HEK293 (cell line): ENCODE measurements around the gene MT2A.

Experiments
- BCL11A ChIP-seq: fragments of 450-650 bp; formaldehyde crosslinking; IDR thresholded peaks from 2 replicates; pipeline ENCODE4 v1.5.1; 2016; ENCODE audit warnings: low read depth, missing biosample characterization, missing genetic modification characterization
- GFI1B ChIP-seq: fragments of 450-650 bp; formaldehyde crosslinking; IDR thresholded peaks from 2 replicates; pipeline ENCODE4 v1.5.1; 2016; ENCODE audit warnings: missing biosample characterization, missing genetic modification characterization
- SP3 ChIP-seq: fragments of 450-650 bp; formaldehyde crosslinking; IDR thresholded peaks from 2 replicates; pipeline ENCODE4 v1.5.1; 2016; ENCODE audit warnings: missing biosample characterization, missing genetic modification characterization
- YY1 ChIP-seq: fragments of 450-650 bp; formaldehyde crosslinking; IDR thresholded peaks from 2 replicates; pipeline ENCODE4 v1.5.1; 2018; ENCODE audit warnings: missing biosample characterization, missing genetic modification characterization
- ZBTB1 ChIP-seq: fragments of 450-650 bp; formaldehyde crosslinking; IDR thresholded peaks from 2 replicates; pipeline ENCODE4 v1.5.1; 2016; ENCODE audit warnings: missing biosample characterization, missing genetic modification characterization
- ZBTB21 ChIP-seq: fragments of 450-650 bp; formaldehyde crosslinking; IDR thresholded peaks from 2 replicates; pipeline ENCODE4 v1.5.1; 2017; ENCODE audit warnings: missing biosample characterization, missing genetic modification characterization
- ZNF169 ChIP-seq: fragments of 450-650 bp; formaldehyde crosslinking; IDR thresholded peaks from 2 replicates; pipeline ENCODE4 v1.5.1; 2016; ENCODE audit warnings: missing biosample characterization, missing genetic modification characterization
- ZNF2 ChIP-seq: fragments of 450-650 bp; formaldehyde crosslinking; IDR thresholded peaks from 2 replicates; pipeline ENCODE4 v1.5.1; 2016; ENCODE audit warnings: missing biosample characterization, missing genetic modification characterization
- ZNF292 ChIP-seq: fragments of 450-650 bp; formaldehyde crosslinking; IDR thresholded peaks from 2 replicates; pipeline ENCODE4 v1.5.1; 2016; ENCODE audit warnings: low read depth, missing biosample characterization, missing genetic modification characterization, borderline replicate concordance
- ZNF350 ChIP-seq: fragments of 450-650 bp; formaldehyde crosslinking; IDR thresholded peaks from 2 replicates; pipeline ENCODE4 v1.5.0; 2017; ENCODE audit warnings: missing biosample characterization, mild to moderate bottlenecking, missing genetic modification characterization
- ZNF530 ChIP-seq: fragments of 450-650 bp; formaldehyde crosslinking; IDR thresholded peaks from 2 replicates; pipeline ENCODE4 v1.5.1; 2016; ENCODE audit warnings: low read depth, missing biosample characterization, missing genetic modification characterization
- ZNF623 ChIP-seq: fragments of 450-650 bp; formaldehyde crosslinking; IDR thresholded peaks from 2 replicates; pipeline ENCODE4 v1.5.1; 2016; ENCODE audit warnings: missing biosample characterization, missing genetic modification characterization
- TF ChIP-seq, protein P1 (sequence below): fragments of 450-650 bp; formaldehyde crosslinking; IDR thresholded peaks from 2 replicates; pipeline ENCODE4 v1.5.1; 2016; ENCODE audit warnings: missing biosample characterization, missing genetic modification characterization
- TF ChIP-seq, protein P2 (sequence below): fragments of 450-650 bp; formaldehyde crosslinking; IDR thresholded peaks from 2 replicates; pipeline ENCODE4 v1.5.1; 2016; ENCODE audit warnings: missing biosample characterization, missing genetic modification characterization

DNA sequence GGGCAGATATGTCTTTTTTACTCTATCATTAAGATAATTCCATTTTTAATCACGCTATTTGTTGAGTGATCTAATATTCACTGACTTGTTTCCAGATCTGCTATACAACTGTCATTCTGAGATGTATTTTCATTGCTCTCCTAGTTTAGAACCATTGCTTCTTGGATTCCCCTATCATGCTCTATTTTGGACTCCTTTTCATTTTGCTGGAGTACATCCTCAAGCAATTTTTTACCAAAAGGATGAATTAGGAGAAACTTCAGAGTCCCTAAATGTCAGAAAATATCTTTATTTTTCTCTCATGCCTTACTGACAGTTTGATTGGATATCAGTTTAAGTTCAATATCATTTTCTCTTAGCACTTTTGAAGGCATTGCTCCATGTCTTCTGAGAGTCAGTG, 33.8 kb upstream of the MT2A start:
- TF ChIP-seq ZNF2 (tag by site-specific recombination), result no peak
- TF ChIP-seq YY1 (tag by site-specific recombination), result no peak
- no peak for TF ChIP-seq ZNF623 (tag by site-specific recombination)
- TF ChIP-seq, protein P1, sequence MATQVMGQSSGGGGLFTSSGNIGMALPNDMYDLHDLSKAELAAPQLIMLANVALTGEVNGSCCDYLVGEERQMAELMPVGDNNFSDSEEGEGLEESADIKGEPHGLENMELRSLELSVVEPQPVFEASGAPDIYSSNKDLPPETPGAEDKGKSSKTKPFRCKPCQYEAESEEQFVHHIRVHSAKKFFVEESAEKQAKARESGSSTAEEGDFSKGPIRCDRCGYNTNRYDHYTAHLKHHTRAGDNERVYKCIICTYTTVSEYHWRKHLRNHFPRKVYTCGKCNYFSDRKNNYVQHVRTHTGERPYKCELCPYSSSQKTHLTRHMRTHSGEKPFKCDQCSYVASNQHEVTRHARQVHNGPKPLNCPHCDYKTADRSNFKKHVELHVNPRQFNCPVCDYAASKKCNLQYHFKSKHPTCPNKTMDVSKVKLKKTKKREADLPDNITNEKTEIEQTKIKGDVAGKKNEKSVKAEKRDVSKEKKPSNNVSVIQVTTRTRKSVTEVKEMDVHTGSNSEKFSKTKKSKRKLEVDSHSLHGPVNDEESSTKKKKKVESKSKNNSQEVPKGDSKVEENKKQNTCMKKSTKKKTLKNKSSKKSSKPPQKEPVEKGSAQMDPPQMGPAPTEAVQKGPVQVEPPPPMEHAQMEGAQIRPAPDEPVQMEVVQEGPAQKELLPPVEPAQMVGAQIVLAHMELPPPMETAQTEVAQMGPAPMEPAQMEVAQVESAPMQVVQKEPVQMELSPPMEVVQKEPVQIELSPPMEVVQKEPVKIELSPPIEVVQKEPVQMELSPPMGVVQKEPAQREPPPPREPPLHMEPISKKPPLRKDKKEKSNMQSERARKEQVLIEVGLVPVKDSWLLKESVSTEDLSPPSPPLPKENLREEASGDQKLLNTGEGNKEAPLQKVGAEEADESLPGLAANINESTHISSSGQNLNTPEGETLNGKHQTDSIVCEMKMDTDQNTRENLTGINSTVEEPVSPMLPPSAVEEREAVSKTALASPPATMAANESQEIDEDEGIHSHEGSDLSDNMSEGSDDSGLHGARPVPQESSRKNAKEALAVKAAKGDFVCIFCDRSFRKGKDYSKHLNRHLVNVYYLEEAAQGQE (tag by site-specific recombination), result no peak
- TF ChIP-seq ZBTB21 (tag by site-specific recombination), result no peak
- TF ChIP-seq ZNF292 (tag by site-specific recombination), result no peak
- TF ChIP-seq GFI1B (tag by site-specific recombination), result no peak
- TF ChIP-seq ZNF530 (tag by site-specific recombination), result no peak
- no peak for TF ChIP-seq ZNF169 (tag by site-specific recombination)
- TF ChIP-seq, protein P2, sequence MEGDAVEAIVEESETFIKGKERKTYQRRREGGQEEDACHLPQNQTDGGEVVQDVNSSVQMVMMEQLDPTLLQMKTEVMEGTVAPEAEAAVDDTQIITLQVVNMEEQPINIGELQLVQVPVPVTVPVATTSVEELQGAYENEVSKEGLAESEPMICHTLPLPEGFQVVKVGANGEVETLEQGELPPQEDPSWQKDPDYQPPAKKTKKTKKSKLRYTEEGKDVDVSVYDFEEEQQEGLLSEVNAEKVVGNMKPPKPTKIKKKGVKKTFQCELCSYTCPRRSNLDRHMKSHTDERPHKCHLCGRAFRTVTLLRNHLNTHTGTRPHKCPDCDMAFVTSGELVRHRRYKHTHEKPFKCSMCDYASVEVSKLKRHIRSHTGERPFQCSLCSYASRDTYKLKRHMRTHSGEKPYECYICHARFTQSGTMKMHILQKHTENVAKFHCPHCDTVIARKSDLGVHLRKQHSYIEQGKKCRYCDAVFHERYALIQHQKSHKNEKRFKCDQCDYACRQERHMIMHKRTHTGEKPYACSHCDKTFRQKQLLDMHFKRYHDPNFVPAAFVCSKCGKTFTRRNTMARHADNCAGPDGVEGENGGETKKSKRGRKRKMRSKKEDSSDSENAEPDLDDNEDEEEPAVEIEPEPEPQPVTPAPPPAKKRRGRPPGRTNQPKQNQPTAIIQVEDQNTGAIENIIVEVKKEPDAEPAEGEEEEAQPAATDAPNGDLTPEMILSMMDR (tag by site-specific recombination), result no peak
- no peak for TF ChIP-seq ZNF350 (tag by site-specific recombination)
- no peak for TF ChIP-seq ZBTB1 (tag by site-specific recombination)
- no peak for TF ChIP-seq BCL11A
- no peak for TF ChIP-seq SP3
